ENCODE data around the gene FNBP1L.

GRCh38 chr1:93426181-93426580 is 21.7 kb upstream of the FNBP1L start:
- TF ChIP-seq EZH2phosphoT487 (IDR thresholded peaks at IDR 0.05) (no peak), CTCF (IDR thresholded peaks at IDR 0.05) (no peak), EZH2 (IDR thresholded peaks at IDR 0.05) (no peak)

Measured in neural progenitor cell (in vitro differentiated cells).